Stimulated activated CD8-positive, alpha-beta memory T cell treated with anti-CD3 and anti-CD28 coated beads, Interleukin-4, amount 100 ng/mL, for 1 hour (primary cell): ENCODE measurements around the gene CATSPERE.

ENCODE experiments used
- DNase-seq, 2 donors: peaks; one replicate each; pipeline ENCODE4 v3.0.0-alpha.2; 2020; ENCODE audit warnings: low read depth in 2 of 2, low spot score in 1 of 2

The CATSPERE gene

GRCh38 chr1:244461245-244462071, at the start of gene CATSPERE:
CATSPERE (plus strand) TSS chr1:244461273; CDS start chr1:244461430, 157 bp downstream.
- DNase-seq, result peak; percentile 41 to 56

- DNase-seq, result no peak
Measured at GRCh38 chr1:244412176-244412575, 48.9 kb upstream of the CATSPERE start.

- no peak for DNase-seq
Measured at GRCh38 chr1:244413736-244414135, 47.3 kb upstream of the CATSPERE start.

- no peak for DNase-seq
Measured at GRCh38 chr1:244414543-244414942, 46.5 kb upstream of the CATSPERE start.

GRCh38 chr1:244419024-244419423, 42.0 kb upstream of the CATSPERE start:
- DNase-seq, result no peak

- no peak for DNase-seq
Measured at GRCh38 chr1:244422174-244422573, 38.9 kb upstream of the CATSPERE start.

- no peak for DNase-seq
Measured at GRCh38 chr1:244424649-244425334, 36.3 kb upstream of the CATSPERE start.

GRCh38 chr1:244427647-244428046, 33.4 kb upstream of the CATSPERE start:
- DNase-seq, result no peak

- DNase-seq, result no peak
Measured at GRCh38 chr1:244429818-244430217, 31.3 kb upstream of the CATSPERE start.

- DNase-seq, result no peak
Measured at GRCh38 chr1:244431166-244431565, 29.9 kb upstream of the CATSPERE start.

GRCh38 chr1:244435562-244436205, 25.4 kb upstream of the CATSPERE start:
- DNase-seq, result no peak

GRCh38 chr1:244436336-244437085, 24.6 kb upstream of the CATSPERE start:
- no peak for DNase-seq

GRCh38 chr1:244437086-244437468, 24.0 kb upstream of the CATSPERE start:
- no peak for DNase-seq

- DNase-seq, result no peak
Measured at GRCh38 chr1:244439391-244440032, 21.6 kb upstream of the CATSPERE start.

GRCh38 chr1:244442850-244443249, 18.2 kb upstream of the CATSPERE start:
- no peak for DNase-seq

- DNase-seq, result no peak
Measured at GRCh38 chr1:244444854-244445253, 16.2 kb upstream of the CATSPERE start.

GRCh38 chr1:244445320-244446181, 15.5 kb upstream of the CATSPERE start:
- DNase-seq, result no peak

GRCh38 chr1:244447024-244447423, 14.0 kb upstream of the CATSPERE start:
- no peak for DNase-seq

GRCh38 chr1:244447552-244447951, 13.5 kb upstream of the CATSPERE start:
- no peak for DNase-seq
